ENCODE measurements around the gene KCNMA1.

The KCNMA1 gene

GRCh38 chr10:76868098-76868977 lies 769.3 kb downstream of the KCNMA1 start:
- no peak for FAIRE-seq

GRCh38 chr10:76866841-76867586 lies 770.6 kb downstream of the KCNMA1 start:
- no peak for FAIRE-seq

GRCh38 chr10:76864922-76865321 lies 772.7 kb downstream of the KCNMA1 start:
- FAIRE-seq = no peak

GRCh38 chr10:76858721-76859120 lies 778.9 kb downstream of the KCNMA1 start:
- no peak for FAIRE-seq

- FAIRE-seq = no peak
These were observed 796.8 kb downstream of the KCNMA1 start for GRCh38 chr10:76840802-76841201.

- no peak for FAIRE-seq
These were observed 798.3 kb downstream of the KCNMA1 start for GRCh38 chr10:76839276-76839675.

- no peak for FAIRE-seq
These were observed 807.4 kb downstream of the KCNMA1 start for GRCh38 chr10:76830218-76830617.

GRCh38 chr10:76829724-76830123 lies 807.9 kb downstream of the KCNMA1 start:
- no peak for FAIRE-seq

All from colon (tissue), 2 donors.